ENCODE measurements around the gene ASCC2.
A peak's percentile ranks its signal among the peaks of the same experiment; 100 is the strongest.
"Not testable (repeated sequence)": the region's sequence is repeated elsewhere in the genome, so short reads cannot be mapped to it uniquely, and the experiment has no call there.

Gene ASCC2

GRCh38 chr22:29855611-29856181 lies 17.6 kb upstream of the ASCC2 start:
- no peak for DNase-seq

- DNase-seq, result no peak
Measured at GRCh38 chr22:29854432-29854831, 16.4 kb upstream of the ASCC2 start.

- DNase-seq, result no peak
Measured at GRCh38 chr22:29848111-29848510, 10.0 kb upstream of the ASCC2 start.

- DNase-seq, result no peak
Measured at GRCh38 chr22:29846290-29846689, 8.2 kb upstream of the ASCC2 start.

- DNase-seq, result no peak
Measured at GRCh38 chr22:29842740-29843139, 4.7 kb upstream of the ASCC2 start.

- no peak for DNase-seq
Measured at GRCh38 chr22:29842172-29842571, 4.1 kb upstream of the ASCC2 start.

- DNase-seq, result no peak
Measured at GRCh38 chr22:29840498-29840897, 2.4 kb upstream of the ASCC2 start.

- DNase-seq, result no peak
Measured at GRCh38 chr22:29839039-29839438, 965 bp upstream of the ASCC2 start.

GRCh38 chr22:29838599-29838956 lies 504 bp upstream of the ASCC2 start:
- DNase-seq, result no peak

- not testable (repeated sequence) for DNase-seq
Measured at GRCh38 chr22:29836791-29837370, 1.2 kb downstream of the ASCC2 start.

GRCh38 chr22:29834046-29834445 lies 4.0 kb downstream of the ASCC2 start:
- no peak for DNase-seq

- DNase-seq, result no peak
Measured at GRCh38 chr22:29833392-29833965, 4.6 kb downstream of the ASCC2 start.

GRCh38 chr22:29831958-29832357 lies 6.1 kb downstream of the ASCC2 start:
- no peak for DNase-seq

GRCh38 chr22:29831186-29831921 lies 6.7 kb downstream of the ASCC2 start:
- DNase-seq, result no peak

GRCh38 chr22:29830585-29830984 lies 7.5 kb downstream of the ASCC2 start:
- no peak for DNase-seq

- not testable (repeated sequence) for DNase-seq
Measured at GRCh38 chr22:29827726-29828125, 10.3 kb downstream of the ASCC2 start.

- no peak for DNase-seq
Measured at GRCh38 chr22:29827091-29827490, 11.0 kb downstream of the ASCC2 start.

GRCh38 chr22:29825578-29825977 lies 12.5 kb downstream of the ASCC2 start:
- no peak for DNase-seq

GRCh38 chr22:29824677-29825076 lies 13.4 kb downstream of the ASCC2 start:
- no peak for DNase-seq

GRCh38 chr22:29821291-29822016 lies 16.6 kb downstream of the ASCC2 start:
- peak; percentile 4 for DNase-seq

- no peak for DNase-seq
Measured at GRCh38 chr22:29820961-29821290, 17.1 kb downstream of the ASCC2 start.

GRCh38 chr22:29819501-29819900 lies 18.6 kb downstream of the ASCC2 start:
- DNase-seq, result no peak

- DNase-seq, result no peak
Measured at GRCh38 chr22:29817724-29818123, 20.4 kb downstream of the ASCC2 start.

GRCh38 chr22:29816980-29817379 lies 21.1 kb downstream of the ASCC2 start:
- no peak for DNase-seq
